Measurements from ENCODE around the gene ETV4. TPM values are rescaled to one million over a fixed set of nuclear protein-coding genes. Genes with fewer than 3 reads are reported as not detected.

The ETV4 gene
- total RNA-seq, 1 experiment from 2014 or later: 147 TPM

GRCh38 chr17:43560461-43561427, 14.6 kb upstream of the ETV4 start:
- Histone ChIP-seq H3K4me1 (ENCODE audit: insufficient read depth, low read length) (peaks cover 21% of the 10 kb centered on the region), H3F3A (ENCODE audit: low read length, unreplicated experiment) (no peaks in the 10 kb centered on the region), H3K4me3 (ENCODE audit: low read length) (no peak overlapping the region), H3K27me3 (ENCODE audit: low read length) (no peaks in the 10 kb centered on the region), H3K9me2 (replicated peaks; ENCODE audit: low read length) (no peaks in the 10 kb centered on the region), H3K4me2 (ENCODE audit: low read length) (no peak overlapping the region), H2AFZ (ENCODE audit: low read length) (no peak overlapping the region), H3K36me3 (ENCODE audit: low read depth, low read length) (no peaks in the 10 kb centered on the region), H3K9ac (ENCODE audit: low read length) (no peak overlapping the region), H3K79me2 (ENCODE audit: low read length) (no peaks in the 10 kb centered on the region), H3K9me3 (ENCODE audit: low read length) (no peaks in the 10 kb centered on the region), H3K27ac (ENCODE audit: low read length) (no peak overlapping the region), H4K20me1 (ENCODE audit: low read length) (no peaks in the 10 kb centered on the region)
- ChIA-PET CTCF (interaction anchor here (0.6 kb wide), 2 partner anchors 9 to 1686 kb away, joined by 3 read pairs; no protein-coding TSS in a partner anchor), POLR2A (ENCODE audit: unreplicated experiment) (interaction anchor here (0.6 kb wide), 1 partner anchor 9 kb away, joined by 3 read pairs; no protein-coding TSS in a partner anchor)
- no peak for TF ChIP-seq EZH2 (IDR thresholded peaks at IDR 0.05; ENCODE audit: low read length, unreplicated experiment)
- no peak for TF ChIP-seq CTCF (conservative IDR thresholded peaks at IDR 0.05; ENCODE audit: low read depth, low read length)
- no peak for TF ChIP-seq EZH2phosphoT487 (IDR thresholded peaks at IDR 0.05; ENCODE audit: borderline replicate concordance, low read length)
- no peak for ATAC-seq
- intact Hi-C loops (cut with micrococcal nuclease): no loop called here
- no peak for DNase-seq
- BruUV-seq (replicated peaks): no TSS peak

GRCh38 chr17:43559161-43559816, 13.1 kb upstream of the ETV4 start:
- no peaks in the 10 kb centered on the region for H4K20me1 ChIP-seq (ENCODE audit: low read length)
- H3K27me3 ChIP-seq (ENCODE audit: low read length): no peaks in the 10 kb centered on the region
- no peaks in the 10 kb centered on the region for H3K9me3 ChIP-seq (ENCODE audit: low read length)
- no peak for TF ChIP-seq CTCF (conservative IDR thresholded peaks at IDR 0.05; ENCODE audit: low read depth, low read length)
- TF ChIP-seq EZH2phosphoT487 (IDR thresholded peaks at IDR 0.05; ENCODE audit: borderline replicate concordance, low read length): no peak
- TF ChIP-seq EZH2 (IDR thresholded peaks at IDR 0.05; ENCODE audit: low read length, unreplicated experiment): no peak
- H2AFZ ChIP-seq (ENCODE audit: low read length): no peak overlapping the region
- ATAC-seq (no peak), DNase-seq (no peak)
- intact Hi-C loops (cut with micrococcal nuclease): no loop called here
- H3K9ac ChIP-seq (ENCODE audit: low read length): no peak overlapping the region
- CTCF ChIA-PET: no interaction called here
- H3K9me2 ChIP-seq (replicated peaks; ENCODE audit: low read length): no peaks in the 10 kb centered on the region
- POLR2A ChIA-PET (ENCODE audit: unreplicated experiment): no interaction called here
- H3K79me2 ChIP-seq (ENCODE audit: low read length): no peaks in the 10 kb centered on the region
- no peak overlapping the region for H3K4me2 ChIP-seq (ENCODE audit: low read length)
- H3K36me3 ChIP-seq (ENCODE audit: low read depth, low read length): no peaks in the 10 kb centered on the region
- no TSS peak for BruUV-seq (replicated peaks)
- no peaks in the 10 kb centered on the region for H3F3A ChIP-seq (ENCODE audit: low read length, unreplicated experiment)
- H3K4me3 ChIP-seq (ENCODE audit: low read length): no peak overlapping the region
- H3K27ac ChIP-seq (ENCODE audit: low read length): no peak overlapping the region
- H3K4me1 ChIP-seq (ENCODE audit: insufficient read depth, low read length): peaks cover 27% of the 10 kb centered on the region
